Erythroblast (primary cell): ENCODE data around the gene MATN4.
"Not testable (repeated sequence)": the region's sequence is repeated elsewhere in the genome, so short reads cannot be mapped to it uniquely, and the experiment has no call there.

ENCODE experiments used
- DNase-seq, 2 experiments: peaks; one replicate each; lab custom pipeline; 2025; lab: John Stamatoyannopoulos, UW
- GATA1 ChIP-seq: IDR thresholded peaks from 2 replicates; pipeline ENCODE4 v1.6.1; 2011; ENCODE audit warnings: low read depth, mild to moderate bottlenecking, control low read depth, low read length, moderate library complexity
- POLR2A ChIP-seq: IDR thresholded peaks from 2 replicates; pipeline ENCODE4 v1.6.1; 2011; ENCODE audit warnings: mild to moderate bottlenecking, low read length

The MATN4 gene

DNA sequence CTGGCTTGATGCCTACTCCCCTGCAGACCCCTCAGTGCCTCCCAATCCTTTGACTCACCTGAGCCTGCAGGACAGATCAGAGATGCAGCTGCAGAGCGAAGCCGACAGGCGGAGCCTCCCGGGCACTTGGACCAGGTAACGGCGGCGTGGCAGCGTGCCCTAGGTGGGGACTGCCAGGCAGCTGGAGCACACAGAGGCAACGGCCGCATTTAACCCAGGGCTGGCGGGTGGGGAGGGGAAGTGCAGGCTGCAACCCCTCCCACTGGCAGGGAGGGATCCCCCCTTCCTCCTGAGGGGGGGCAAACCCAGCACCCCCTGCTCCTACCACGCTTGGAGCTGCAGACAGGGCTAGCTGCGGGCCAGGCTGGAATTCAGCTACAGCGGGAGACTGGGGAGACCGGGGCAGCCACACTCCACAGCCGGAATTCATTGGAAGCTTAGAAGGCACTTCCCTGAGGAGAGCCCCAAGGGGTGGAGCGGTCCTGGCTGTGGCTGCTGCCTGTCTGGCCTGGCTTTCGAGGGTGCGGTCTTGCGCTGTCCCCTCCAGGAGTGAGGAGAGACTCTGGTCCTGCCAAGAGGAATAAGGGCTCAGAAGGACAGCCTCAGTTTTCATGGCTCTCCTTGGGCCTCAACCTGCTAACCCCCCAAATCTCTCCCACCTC lies at the start of gene MATN4:
Gene MATN4, minus strand, starts transcription at position 183 of the 662 bp plus-strand sequence. CDS start 2,717 bp downstream, outside the sequence.
- no peak for DNase-seq
- TF ChIP-seq GATA1 (no peak), POLR2A (no peak)

DNA sequence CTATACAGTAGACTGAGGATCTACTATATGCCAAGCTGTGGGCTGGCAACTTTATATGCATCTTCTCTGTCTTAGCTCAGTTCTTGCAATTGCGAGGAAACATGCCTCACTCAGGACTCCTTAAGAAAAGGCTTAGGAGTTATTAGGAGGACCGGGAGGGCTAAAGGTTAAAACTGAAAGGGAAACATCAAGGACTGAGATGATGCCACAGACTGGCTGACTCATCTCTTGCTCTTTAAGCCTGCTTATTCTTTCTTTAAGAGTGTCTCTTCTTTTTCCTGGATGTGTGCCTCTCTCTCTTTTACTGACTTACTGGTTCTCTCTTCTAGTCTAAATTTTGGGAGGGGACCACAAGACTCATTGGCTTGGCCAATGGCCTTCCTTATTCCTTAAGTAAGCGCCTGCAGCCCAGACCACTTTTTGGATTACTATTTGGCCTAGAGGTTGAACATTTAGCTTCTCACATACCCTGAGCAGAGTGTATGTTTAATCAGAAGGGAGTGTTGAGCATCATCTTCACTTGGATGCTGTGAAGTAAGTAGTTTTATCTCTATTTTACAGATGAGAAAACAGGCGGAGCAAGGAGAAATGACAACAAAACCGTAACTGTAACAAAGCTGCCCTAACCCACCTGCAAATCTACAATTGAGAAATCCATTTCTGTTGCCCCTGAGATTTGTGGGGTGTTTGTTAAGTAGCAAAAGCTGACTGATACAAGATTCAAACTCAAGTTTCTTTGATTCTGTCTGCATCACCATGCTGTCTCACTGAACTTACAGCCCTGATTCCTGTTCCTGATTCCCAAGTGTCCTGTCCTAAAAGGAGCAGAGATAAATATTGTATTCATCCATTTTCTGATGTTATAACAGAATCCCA lies 47.3 kb upstream of the MATN4 start:
- peak in 1 of 2 experiments; percentile 35 for DNase-seq
- TF ChIP-seq GATA1 (no peak), POLR2A (no peak)

DNA sequence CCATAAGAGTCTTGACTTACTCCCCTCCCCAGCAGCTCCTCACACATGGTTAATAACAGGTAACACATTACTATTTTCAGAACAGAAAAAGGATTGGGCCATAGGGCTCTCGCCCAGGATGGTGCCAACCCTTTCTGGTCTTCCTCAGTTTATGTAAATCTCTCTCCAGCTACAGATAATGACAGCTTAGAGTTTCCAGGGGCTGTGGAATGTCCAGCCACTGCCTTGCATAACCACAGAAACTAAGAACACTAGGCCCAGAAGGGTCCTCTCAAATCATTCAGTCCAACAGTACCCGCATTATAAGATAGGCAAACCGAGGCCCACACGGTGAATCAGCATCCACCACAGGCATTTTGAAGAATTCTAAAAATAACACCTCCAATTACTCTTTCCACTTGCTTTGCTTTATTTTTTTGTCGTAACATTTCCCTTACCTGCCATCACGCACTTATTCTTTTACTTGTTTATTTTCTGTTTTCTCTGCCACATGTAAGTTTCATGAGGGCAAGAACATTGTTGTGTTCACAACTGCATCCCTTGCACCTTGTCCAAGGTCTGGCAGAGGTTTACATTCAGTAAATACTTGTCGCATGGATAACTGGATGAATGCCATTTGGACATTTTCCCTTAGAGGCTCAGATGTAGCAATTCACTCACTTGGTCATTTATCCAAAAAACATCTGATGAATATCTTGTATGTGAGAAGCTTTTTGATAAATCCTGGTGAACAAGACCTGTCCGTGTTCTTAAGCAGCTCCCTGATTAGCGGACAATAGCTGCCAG lies 46.5 kb upstream of the MATN4 start:
- no peak for DNase-seq
- TF ChIP-seq POLR2A, result no peak
- no peak for TF ChIP-seq GATA1

DNA sequence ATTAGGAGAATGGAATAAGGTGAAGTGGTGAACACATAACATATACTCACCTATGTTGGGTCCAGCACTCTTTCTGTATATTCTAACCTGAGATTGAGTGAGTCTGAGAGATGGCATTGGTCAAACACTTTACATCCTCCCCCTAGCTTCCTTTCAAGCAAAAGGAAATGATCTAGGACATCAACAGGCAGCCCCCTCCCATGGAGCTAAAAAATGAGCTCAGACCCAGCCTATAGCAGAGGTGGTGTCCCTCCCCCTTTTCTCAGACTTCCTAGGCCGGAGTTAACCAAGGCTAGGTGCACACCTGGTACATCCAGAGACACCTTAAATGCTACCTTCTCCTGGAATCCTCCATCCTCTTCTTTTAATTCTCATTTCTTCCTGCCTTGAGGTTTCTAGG lies 45.6 kb upstream of the MATN4 start:
- TF ChIP-seq GATA1, result no peak
- no peak for TF ChIP-seq POLR2A
- DNase-seq, result no peak

- no peak for DNase-seq
- TF ChIP-seq POLR2A, result no peak
Observed at GRCh38 chr20:45352729-45353128, 44.6 kb upstream of the MATN4 start.

GRCh38 chr20:45350795-45351194 lies 42.7 kb upstream of the MATN4 start:
- DNase-seq, result not testable (repeated sequence)

- TF ChIP-seq POLR2A (no peak), GATA1 (no peak)
- no peak for DNase-seq
Observed at GRCh38 chr20:45350217-45350616, 42.1 kb upstream of the MATN4 start.

- DNase-seq, result peak; percentile 70 to 76
- TF ChIP-seq GATA1, result no peak
- TF ChIP-seq POLR2A, result peak; percentile 70
Observed at GRCh38 chr20:45347936-45348778, 40.1 kb upstream of the MATN4 start, which contains the start of gene SDC4. SDC4 (minus strand) TSS chr20:45348424; CDS start chr20:45348384, 40 bp downstream.

DNA sequence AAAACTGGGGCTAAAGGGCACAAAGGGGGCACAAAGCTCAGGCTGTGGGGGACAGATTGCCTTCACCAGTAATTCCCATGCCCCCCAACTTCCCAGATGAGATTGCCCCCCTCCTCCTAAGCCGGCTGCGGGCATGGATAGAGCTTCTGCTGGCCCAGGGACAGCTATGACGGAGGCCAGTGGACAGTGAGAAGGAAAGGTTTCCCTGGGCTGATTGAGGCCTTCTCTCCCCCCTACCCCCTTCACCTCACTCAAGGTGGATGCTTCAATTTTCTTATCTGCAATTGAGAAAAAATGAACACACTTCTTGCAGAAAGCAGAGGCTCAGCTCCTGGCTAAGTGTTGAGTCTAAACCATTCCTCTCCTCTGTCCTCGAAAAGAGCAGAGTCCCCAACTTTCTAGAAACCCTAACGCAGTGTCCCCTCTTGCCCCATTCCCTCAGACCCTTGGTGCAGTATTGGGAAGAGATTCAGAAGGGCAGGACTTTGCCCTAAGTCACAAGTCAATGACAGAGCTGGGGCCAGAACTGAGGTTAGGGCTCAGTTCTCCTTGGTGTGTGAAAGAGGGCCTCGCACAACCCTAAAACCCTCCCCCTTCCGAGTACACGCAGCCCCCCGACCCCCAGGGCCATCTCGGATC lies 39.3 kb upstream of the MATN4 start:
- TF ChIP-seq GATA1 (no peak), POLR2A (no peak)
- no peak for DNase-seq

DNA sequence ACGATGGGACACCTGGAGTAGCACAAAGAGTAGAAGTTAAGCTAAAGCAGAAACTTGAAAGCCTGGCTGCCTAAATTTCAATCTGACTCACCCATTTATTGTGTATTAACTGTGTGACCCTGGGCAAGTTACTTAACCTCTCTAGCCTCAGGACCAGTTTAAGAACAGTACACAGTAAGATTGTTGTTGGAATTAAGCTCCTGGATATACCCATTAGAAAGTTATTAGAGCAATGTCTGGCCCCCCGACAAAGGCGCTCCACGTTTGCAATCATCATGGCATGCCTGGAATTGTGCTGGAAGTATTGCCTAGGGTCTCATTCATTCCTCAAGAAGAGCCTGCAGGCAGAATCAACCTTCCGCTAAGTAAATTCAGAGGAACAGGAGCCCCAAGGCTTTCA lies 38.8 kb upstream of the MATN4 start:
- DNase-seq, result no peak
- no peak for TF ChIP-seq POLR2A
- TF ChIP-seq GATA1, result no peak

GRCh38 chr20:45346291-45346718 lies 38.2 kb upstream of the MATN4 start:
- peak; percentile 18 to 33 for DNase-seq
- no peak for TF ChIP-seq POLR2A
- TF ChIP-seq GATA1, result no peak

- TF ChIP-seq POLR2A (no peak), GATA1 (no peak)
- peak in 1 of 2 experiments; percentile 14 for DNase-seq
Observed at GRCh38 chr20:45345104-45345936, 37.2 kb upstream of the MATN4 start.
